ENCODE data around the gene EMILIN3.
"Not testable (repeated sequence)": the region's sequence is repeated elsewhere in the genome, so short reads cannot be mapped to it uniquely, and the experiment has no call there.

EMILIN3 gene

DNA sequence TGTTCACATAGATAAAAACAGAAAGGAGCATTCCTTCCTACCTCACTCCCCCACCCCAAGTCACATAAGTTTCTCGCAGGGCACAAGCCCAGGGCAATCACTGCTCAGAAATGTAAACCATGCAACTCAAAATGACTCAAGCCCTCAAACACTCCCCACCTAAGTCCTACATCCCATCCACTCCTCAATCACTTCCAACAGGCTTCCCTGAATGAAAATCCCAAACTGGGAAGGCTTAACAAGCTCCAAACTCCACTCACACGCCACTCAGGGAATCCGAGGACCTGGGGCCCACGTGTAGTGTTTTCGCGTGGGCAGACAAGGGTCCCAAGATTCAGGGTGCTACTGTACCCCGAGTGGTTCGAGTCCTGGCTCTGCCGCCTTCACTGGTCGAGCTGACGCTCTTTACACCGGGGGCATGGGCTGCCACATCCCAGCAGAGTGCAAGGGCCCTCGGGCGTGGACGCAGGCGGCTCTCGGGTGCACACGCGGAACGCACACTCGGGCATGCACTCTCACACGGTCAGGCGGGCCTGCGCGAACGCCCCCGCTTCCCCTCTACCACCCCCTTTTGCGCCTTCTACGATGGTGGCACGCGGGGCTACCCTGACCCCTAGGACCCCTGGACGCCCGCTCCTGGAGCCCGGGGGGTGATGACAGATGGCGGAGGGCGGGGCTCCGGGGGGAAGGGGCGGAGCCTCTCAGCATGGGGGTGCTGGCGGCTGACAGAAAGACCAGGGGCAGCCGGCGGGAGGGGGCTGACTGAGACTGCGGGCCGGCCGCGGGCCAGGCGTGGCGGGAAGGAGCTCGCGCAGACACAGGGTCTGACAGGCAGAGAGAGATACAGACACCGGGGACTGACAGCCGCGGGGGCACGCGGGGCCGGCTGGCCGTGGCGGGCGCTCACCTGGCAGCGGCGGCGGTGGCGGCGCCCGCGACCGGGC is 49.7 kb downstream of the EMILIN3 start:
- Histone ChIP-seq H3K27me3 (ENCODE audit: insufficient read depth, insufficient read length) (no peaks in the 10 kb centered on the region), H3K36me3 (ENCODE audit: insufficient read depth, insufficient read length, low read length) (no peaks in the 10 kb centered on the region), H3K4me1 (ENCODE audit: insufficient read depth, insufficient read length) (peaks cover 3% of the 10 kb centered on the region), H3K9ac (ENCODE audit: insufficient read length, low read depth) (peak overlapping the region; percentile 93), H3K9me3 (ENCODE audit: insufficient read depth, low read length) (peaks cover 9% of the 10 kb centered on the region; the same call in 1 of the 2 replicates), H3K4me3 (ENCODE audit: insufficient read length, low read depth) (peak overlapping the region; percentile 91)
- TF ChIP-seq ZNF274 (IDR thresholded peaks at IDR 0.05; ENCODE audit: low read depth, low read length) (no peak), YY1 (IDR thresholded peaks at IDR 0.05; ENCODE audit: insufficient read depth, insufficient read length) (no peak), SUZ12 (IDR thresholded peaks at IDR 0.05; ENCODE audit: extremely low read depth, insufficient read depth, insufficient read length) (no peak)
- no peak for DNase-seq (ENCODE audit: low read depth, low spot score)

DNA sequence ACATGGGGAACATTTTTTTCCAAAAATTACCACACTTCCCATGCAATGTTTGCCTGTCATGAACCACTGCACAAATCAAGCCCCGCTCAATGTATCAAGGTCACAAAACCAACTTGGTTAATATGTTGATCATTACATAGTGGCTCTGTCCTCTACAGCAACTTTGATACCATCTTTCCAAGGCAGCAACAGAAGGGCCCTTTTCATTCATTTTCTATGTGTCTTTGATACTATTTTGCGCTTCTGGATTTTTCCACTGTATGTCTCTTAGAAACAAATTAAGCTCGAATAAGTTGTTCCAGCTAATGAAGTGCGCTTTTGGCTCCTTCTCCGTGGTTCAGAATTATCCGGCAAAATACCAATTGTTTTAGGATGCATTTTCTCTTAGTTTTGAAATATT is 50.6 kb downstream of the EMILIN3 start:
- TF ChIP-seq YY1 (IDR thresholded peaks at IDR 0.05; ENCODE audit: insufficient read depth, insufficient read length) = no peak
- TF ChIP-seq SUZ12 (IDR thresholded peaks at IDR 0.05; ENCODE audit: extremely low read depth, insufficient read depth, insufficient read length) = no peak
- no peak for TF ChIP-seq ZNF274 (IDR thresholded peaks at IDR 0.05; ENCODE audit: low read depth, low read length)
- Histone ChIP-seq H3K36me3 (ENCODE audit: insufficient read depth, insufficient read length, low read length) (no peaks in the 10 kb centered on the region), H3K4me3 (ENCODE audit: insufficient read length, low read depth) (no peak overlapping the region), H3K9me3 (ENCODE audit: insufficient read depth, low read length) (peaks cover 12% of the 10 kb centered on the region; the same call in 1 of the 2 replicates), H3K4me1 (ENCODE audit: insufficient read depth, insufficient read length) (peaks cover 3% of the 10 kb centered on the region), H3K9ac (ENCODE audit: insufficient read length, low read depth) (no peak overlapping the region), H3K27me3 (ENCODE audit: insufficient read depth, insufficient read length) (no peaks in the 10 kb centered on the region)
- no peak for DNase-seq (ENCODE audit: low read depth, low spot score)

DNA sequence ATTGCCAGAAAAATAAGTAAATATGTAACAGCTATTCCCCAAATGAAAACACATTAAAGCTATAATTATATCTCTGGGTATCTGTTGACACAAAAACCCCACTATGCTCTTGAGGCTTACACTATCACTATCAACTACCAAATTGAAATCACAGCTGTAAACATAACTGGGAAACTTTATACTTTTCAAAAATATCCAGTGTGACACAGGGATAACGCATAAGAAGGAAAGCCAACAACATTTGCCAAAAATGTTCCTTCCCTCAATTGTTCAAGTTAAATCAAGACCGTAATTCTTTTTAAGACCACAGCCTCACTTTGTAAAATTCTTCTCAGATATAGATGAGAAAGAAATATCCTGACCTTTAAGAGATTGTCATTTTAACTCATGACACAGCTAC is 52.2 kb downstream of the EMILIN3 start:
- Histone ChIP-seq H3K9me3 (ENCODE audit: insufficient read depth, low read length) (peaks cover 12% of the 10 kb centered on the region; the same call in 1 of the 2 replicates), H3K4me3 (ENCODE audit: insufficient read length, low read depth) (no peak overlapping the region), H3K9ac (ENCODE audit: insufficient read length, low read depth) (no peak overlapping the region), H3K27me3 (ENCODE audit: insufficient read depth, insufficient read length) (no peaks in the 10 kb centered on the region), H3K4me1 (ENCODE audit: insufficient read depth, insufficient read length) (peaks cover 3% of the 10 kb centered on the region), H3K36me3 (ENCODE audit: insufficient read depth, insufficient read length, low read length) (no peaks in the 10 kb centered on the region)
- DNase-seq (ENCODE audit: low read depth, low spot score) = no peak
- TF ChIP-seq SUZ12 (IDR thresholded peaks at IDR 0.05; ENCODE audit: extremely low read depth, insufficient read depth, insufficient read length) = no peak
- TF ChIP-seq ZNF274 (IDR thresholded peaks at IDR 0.05; ENCODE audit: low read depth, low read length) = no peak
- TF ChIP-seq YY1 (IDR thresholded peaks at IDR 0.05; ENCODE audit: insufficient read depth, insufficient read length) = no peak

DNA sequence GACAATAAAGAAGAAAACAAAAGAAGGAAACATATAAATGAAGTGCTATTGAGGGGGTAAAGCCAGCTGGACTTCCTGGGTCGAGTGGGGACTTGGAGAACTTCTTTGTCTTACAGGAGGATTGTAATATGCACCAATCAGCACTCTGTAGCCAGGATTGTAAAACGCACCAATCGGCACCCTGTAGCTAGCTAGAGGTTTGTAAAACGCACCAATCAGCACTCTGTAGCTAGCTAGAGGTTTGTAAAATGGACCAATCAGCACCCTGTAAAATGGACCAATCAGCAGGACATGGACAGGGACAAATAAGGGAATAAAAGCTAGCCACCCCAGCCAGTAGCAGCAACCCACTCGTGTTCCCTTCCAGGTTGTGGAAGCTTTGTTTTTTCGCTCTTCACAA is 54.6 kb downstream of the EMILIN3 start:
- H3K36me3 ChIP-seq (ENCODE audit: insufficient read depth, insufficient read length, low read length); DNase-seq (ENCODE audit: low read depth, low spot score); H3K4me3 ChIP-seq (ENCODE audit: insufficient read length, low read depth); H3K9ac ChIP-seq (ENCODE audit: insufficient read length, low read depth); H3K27me3 ChIP-seq (ENCODE audit: insufficient read depth, insufficient read length); H3K4me1 ChIP-seq (ENCODE audit: insufficient read depth, insufficient read length): not testable (repeated sequence)
- H3K9me3 ChIP-seq (ENCODE audit: insufficient read depth, low read length) = peaks cover 12% of the 10 kb centered on the region; the same call in 1 of the 2 replicates
